GM19452 (cell line): ENCODE results near the gene MRPL39.

Source experiments
- ATAC-seq: cut with Tn5 transposase; IDR thresholded peaks from one replicate; pipeline ENCODE4 v1.9.1; 2021; ENCODE audit not compliant: unreplicated experiment

The MRPL39 gene

GRCh38 chr21:25541042-25541441 lies 66.2 kb downstream of the MRPL39 start:
- ATAC-seq: no peak

DNA sequence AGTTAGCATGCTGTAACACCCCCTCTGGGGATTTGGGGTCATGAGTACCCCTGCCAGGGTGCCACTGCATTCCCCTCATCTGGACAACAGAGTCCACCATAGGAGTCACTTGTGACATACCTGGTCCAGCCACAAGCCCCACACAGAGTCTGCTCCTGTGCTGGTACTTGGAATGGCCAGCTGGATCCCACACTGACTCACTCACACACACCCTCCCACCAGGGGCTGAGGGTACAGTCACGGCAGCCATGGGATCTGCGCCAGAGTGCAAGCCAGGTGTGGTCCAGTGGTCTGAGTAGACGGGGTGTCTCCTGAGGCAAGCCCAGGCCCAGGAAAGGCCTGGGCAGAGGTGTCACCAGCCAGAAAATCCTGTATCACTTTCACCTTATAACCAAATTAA lies 67.7 kb downstream of the MRPL39 start:
- no peak for ATAC-seq

GRCh38 chr21:25537174-25537573 lies 70.1 kb downstream of the MRPL39 start:
- no peak for ATAC-seq

GRCh38 chr21:25536752-25537151 lies 70.5 kb downstream of the MRPL39 start:
- ATAC-seq: no peak

DNA sequence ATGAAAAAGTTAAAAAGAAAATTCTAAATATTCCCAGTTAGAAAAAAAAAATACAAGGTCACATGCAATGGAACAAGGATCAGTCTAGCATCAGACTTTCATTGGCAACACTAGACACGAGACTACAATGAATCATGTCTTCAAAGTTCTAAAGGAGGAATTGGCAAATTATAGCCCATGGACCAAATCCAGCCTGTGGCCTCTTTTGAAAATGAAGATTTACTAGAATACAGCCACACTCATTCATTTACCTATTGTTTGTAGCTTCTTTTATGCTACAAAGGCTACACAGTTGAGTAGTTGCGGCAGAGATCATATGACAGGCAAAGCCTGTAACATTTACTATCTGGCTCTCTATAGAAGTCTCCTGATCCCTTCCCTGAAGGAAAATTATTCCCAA lies 71.4 kb downstream of the MRPL39 start:
- no peak for ATAC-seq
